ENCODE data around the gene CDC42EP4. TPM values are rescaled to one million over a fixed set of nuclear protein-coding genes. Genes with fewer than 3 reads are reported as not detected.

The CDC42EP4 gene
- polyA plus RNA-seq, 1 donor from 2014 or later, result 19.4 TPM

DNA sequence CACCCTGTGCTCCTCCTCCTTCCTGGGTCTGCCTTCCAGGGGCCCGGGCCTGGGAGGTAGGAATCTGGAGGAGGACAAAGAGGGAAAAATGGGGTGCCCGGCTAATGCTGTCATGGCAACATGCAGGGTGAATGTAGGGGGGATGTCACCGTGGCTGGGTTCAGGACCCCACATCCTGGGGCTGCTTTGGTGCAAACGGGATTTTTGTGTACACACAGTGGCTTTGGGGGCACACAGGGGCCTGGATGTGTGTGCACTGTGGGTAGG lies 37.0 kb upstream of the CDC42EP4 start:
- Histone ChIP-seq H3K9ac (ENCODE audit: low read length) (no peak overlapping the region), H3F3A (ENCODE audit: insufficient read depth, low read length, poor library complexity, severe bottlenecking) (no peaks in the 10 kb centered on the region), H3K27ac (ENCODE audit: low read length) (no peak overlapping the region), H3K36me3 (ENCODE audit: insufficient read depth, low read length) (no peaks in the 10 kb centered on the region), H3K4me3 (ENCODE audit: low read length) (no peak overlapping the region), H3K9me2 (ENCODE audit: insufficient read depth, low read length) (no peaks in the 10 kb centered on the region), H3K79me2 (replicated peaks; ENCODE audit: insufficient read depth, low read length) (no peaks in the 10 kb centered on the region), H4K20me1 (ENCODE audit: insufficient read depth) (no peaks in the 10 kb centered on the region), H3K9me3 (ENCODE audit: low read length) (no peaks in the 10 kb centered on the region), H2AFZ (ENCODE audit: low read depth, low read length) (no peak overlapping the region), H3K4me2 (ENCODE audit: low read length) (no peak overlapping the region), H3K27me3 (ENCODE audit: insufficient read depth, low read depth, low read length) (no peaks in the 10 kb centered on the region)
- TF ChIP-seq POLR2AphosphoS5 (IDR thresholded peaks at IDR 0.05) (no peak), RAD21 (conservative IDR thresholded peaks at IDR 0.05) (no peak), MXI1 (conservative IDR thresholded peaks at IDR 0.05; ENCODE audit: poor library complexity, severe bottlenecking) (no peak), SMC3 (conservative IDR thresholded peaks at IDR 0.05; ENCODE audit: poor library complexity) (no peak), CTCF (IDR thresholded peaks at IDR 0.05; ENCODE audit: poor library complexity, severe bottlenecking) (no peak), EP300 (conservative IDR thresholded peaks at IDR 0.05; ENCODE audit: poor library complexity, severe bottlenecking) (no peak), TAF1 (IDR thresholded peaks at IDR 0.05; ENCODE audit: low read depth) (no peak), EZH2 (IDR thresholded peaks at IDR 0.05; ENCODE audit: borderline replicate concordance, insufficient read depth, low read length, poor library complexity, severe bottlenecking) (no peak)
- TF ChIP-seq, protein P1, sequence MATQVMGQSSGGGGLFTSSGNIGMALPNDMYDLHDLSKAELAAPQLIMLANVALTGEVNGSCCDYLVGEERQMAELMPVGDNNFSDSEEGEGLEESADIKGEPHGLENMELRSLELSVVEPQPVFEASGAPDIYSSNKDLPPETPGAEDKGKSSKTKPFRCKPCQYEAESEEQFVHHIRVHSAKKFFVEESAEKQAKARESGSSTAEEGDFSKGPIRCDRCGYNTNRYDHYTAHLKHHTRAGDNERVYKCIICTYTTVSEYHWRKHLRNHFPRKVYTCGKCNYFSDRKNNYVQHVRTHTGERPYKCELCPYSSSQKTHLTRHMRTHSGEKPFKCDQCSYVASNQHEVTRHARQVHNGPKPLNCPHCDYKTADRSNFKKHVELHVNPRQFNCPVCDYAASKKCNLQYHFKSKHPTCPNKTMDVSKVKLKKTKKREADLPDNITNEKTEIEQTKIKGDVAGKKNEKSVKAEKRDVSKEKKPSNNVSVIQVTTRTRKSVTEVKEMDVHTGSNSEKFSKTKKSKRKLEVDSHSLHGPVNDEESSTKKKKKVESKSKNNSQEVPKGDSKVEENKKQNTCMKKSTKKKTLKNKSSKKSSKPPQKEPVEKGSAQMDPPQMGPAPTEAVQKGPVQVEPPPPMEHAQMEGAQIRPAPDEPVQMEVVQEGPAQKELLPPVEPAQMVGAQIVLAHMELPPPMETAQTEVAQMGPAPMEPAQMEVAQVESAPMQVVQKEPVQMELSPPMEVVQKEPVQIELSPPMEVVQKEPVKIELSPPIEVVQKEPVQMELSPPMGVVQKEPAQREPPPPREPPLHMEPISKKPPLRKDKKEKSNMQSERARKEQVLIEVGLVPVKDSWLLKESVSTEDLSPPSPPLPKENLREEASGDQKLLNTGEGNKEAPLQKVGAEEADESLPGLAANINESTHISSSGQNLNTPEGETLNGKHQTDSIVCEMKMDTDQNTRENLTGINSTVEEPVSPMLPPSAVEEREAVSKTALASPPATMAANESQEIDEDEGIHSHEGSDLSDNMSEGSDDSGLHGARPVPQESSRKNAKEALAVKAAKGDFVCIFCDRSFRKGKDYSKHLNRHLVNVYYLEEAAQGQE (IDR thresholded peaks at IDR 0.05; ENCODE audit: borderline replicate concordance), result no peak

DNA sequence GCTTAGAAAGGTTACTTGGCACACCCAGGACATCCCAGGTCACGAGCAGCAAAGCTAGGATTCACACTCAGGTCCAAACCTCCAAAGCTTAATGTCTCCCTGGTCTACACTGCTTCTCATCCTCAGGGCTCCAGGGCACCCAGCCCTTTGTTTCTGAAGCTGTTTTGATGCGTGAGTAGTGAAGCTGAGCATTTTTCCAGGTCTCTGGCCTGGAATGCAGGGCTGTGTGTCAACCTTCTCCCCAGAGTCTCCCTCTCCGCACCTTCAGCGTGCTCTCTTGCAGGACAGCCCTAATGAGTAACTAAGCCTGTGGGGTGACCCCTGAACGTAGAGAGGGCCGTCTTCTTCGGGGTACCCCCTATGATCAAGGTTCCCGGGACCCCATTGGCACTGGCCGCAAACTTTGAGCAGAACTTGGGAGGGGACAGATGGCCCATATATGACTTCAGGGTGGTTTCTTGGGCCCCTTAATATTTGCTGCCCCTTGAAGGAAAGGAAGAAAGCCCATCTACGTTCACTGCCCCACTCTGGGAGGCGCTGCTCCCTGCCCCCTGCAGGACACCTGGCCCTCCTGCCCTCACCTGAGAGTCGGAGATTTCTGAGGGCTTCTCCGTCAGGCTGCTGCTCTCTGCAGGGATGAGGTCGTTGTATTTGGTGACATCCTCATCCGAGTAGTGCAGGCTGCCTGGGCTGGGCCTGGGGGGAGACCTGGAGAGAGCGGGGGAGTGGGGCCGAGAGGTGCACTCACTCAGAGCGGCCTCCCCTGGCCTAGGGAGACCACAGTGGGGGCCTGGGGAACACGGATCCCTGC lies 36.4 kb upstream of the CDC42EP4 start:
- Histone ChIP-seq H3K9ac (ENCODE audit: low read length) (no peak overlapping the region), H3K4me2 (ENCODE audit: low read length) (no peak overlapping the region)

More for the DNA sequence above, 36.4 kb upstream of the CDC42EP4 start:
- H3K79me2 ChIP-seq (replicated peaks; ENCODE audit: insufficient read depth, low read length), result no peaks in the 10 kb centered on the region
- H4K20me1 ChIP-seq (ENCODE audit: insufficient read depth), result no peaks in the 10 kb centered on the region
- H3K27ac ChIP-seq (ENCODE audit: low read length), result no peak overlapping the region
- no peaks in the 10 kb centered on the region for H3K27me3 ChIP-seq (ENCODE audit: insufficient read depth, low read depth, low read length)
- H3K4me3 ChIP-seq (ENCODE audit: low read length), result no peak overlapping the region
- no peaks in the 10 kb centered on the region for H3K9me3 ChIP-seq (ENCODE audit: low read length)
- H3K9me2 ChIP-seq (ENCODE audit: insufficient read depth, low read length), result no peaks in the 10 kb centered on the region
- no peaks in the 10 kb centered on the region for H3K36me3 ChIP-seq (ENCODE audit: insufficient read depth, low read length)
- TF ChIP-seq EZH2 (IDR thresholded peaks at IDR 0.05; ENCODE audit: borderline replicate concordance, insufficient read depth, low read length, poor library complexity, severe bottlenecking) (no peak), POLR2AphosphoS5 (IDR thresholded peaks at IDR 0.05) (no peak), TAF1 (IDR thresholded peaks at IDR 0.05; ENCODE audit: low read depth) (no peak)
- H3F3A ChIP-seq (ENCODE audit: insufficient read depth, low read length, poor library complexity, severe bottlenecking), result no peaks in the 10 kb centered on the region
- H2AFZ ChIP-seq (ENCODE audit: low read depth, low read length), result no peak overlapping the region

Measured in neural cell (in vitro differentiated cells).